ENCODE results near the gene TMEM234.

- no peak for TF ChIP-seq ZNF124 (CRISPR knock-in tag; IDR thresholded peaks at IDR 0.05)
- TF ChIP-seq CEBPB (IDR thresholded peaks at IDR 0.05; ENCODE audit: borderline replicate concordance, low read depth, low read length) = no peak
- no peak for TF ChIP-seq MTF1 (CRISPR knock-in tag; IDR thresholded peaks at IDR 0.05)
- no peak for TF ChIP-seq HOXD1 (CRISPR knock-in tag; IDR thresholded peaks at IDR 0.05)
- TF ChIP-seq MYC (CRISPR knock-in tag; IDR thresholded peaks at IDR 0.05; ENCODE audit: borderline replicate concordance) = no peak
- TF ChIP-seq ZNF510 (CRISPR knock-in tag; IDR thresholded peaks at IDR 0.05; ENCODE audit: low read depth) = no peak
- TF ChIP-seq POLR2AphosphoS5 (IDR thresholded peaks at IDR 0.05; ENCODE audit: low read depth, low read length) = no peak
- no peak for TF ChIP-seq NKX3-1 (CRISPR knock-in tag; IDR thresholded peaks at IDR 0.05)
- no peak for TF ChIP-seq PATZ1 (CRISPR knock-in tag; IDR thresholded peaks at IDR 0.05)
- no peak for TF ChIP-seq GLI4 (CRISPR knock-in tag; IDR thresholded peaks at IDR 0.05; ENCODE audit: borderline replicate concordance)
- TF ChIP-seq ZFX (CRISPR knock-in tag; IDR thresholded peaks at IDR 0.05; ENCODE audit: low read depth) = no peak
Measured at GRCh38 chr1:32198237-32199042, 23.7 kb downstream of the TMEM234 start.
